NCI-H526 (cell line): ENCODE data around the gene DRC3.
"Not testable (repeated sequence)": the region's sequence is repeated elsewhere in the genome, so short reads cannot be mapped to it uniquely, and the experiment has no call there.

Source experiments
- DNase-seq, 2 experiments: peaks; one replicate each; lab custom pipeline; 2025; lab: John Stamatoyannopoulos, UW

DRC3 gene

GRCh38 chr17:17994271-17995069, 21.8 kb downstream of the DRC3 start:
- peak in 1 of 2 experiments; percentile 50 for DNase-seq

DNA sequence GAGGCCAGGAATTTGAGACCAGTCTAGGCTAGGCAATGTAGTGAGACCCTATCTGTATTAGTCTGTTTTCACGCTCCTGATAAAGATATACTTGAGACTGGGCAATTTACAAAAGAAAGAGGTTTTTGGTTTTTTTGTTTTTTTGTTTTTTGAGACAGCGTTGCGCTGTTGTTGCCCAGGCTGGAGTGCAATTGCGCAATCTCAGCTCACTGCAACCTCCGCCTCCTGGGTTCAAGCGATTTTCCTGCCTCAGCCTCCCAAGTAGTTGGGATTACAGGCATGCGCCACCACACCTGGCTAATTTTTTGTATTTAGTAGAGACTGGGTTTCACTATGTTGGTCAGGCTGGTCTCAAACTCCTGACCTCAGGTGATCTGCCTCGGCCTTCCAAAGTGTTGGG, 23.2 kb downstream of the DRC3 start:
- DNase-seq, result not testable (repeated sequence)

GRCh38 chr17:17998934-17999333, 26.3 kb downstream of the DRC3 start:
- DNase-seq, result no peak

DNA sequence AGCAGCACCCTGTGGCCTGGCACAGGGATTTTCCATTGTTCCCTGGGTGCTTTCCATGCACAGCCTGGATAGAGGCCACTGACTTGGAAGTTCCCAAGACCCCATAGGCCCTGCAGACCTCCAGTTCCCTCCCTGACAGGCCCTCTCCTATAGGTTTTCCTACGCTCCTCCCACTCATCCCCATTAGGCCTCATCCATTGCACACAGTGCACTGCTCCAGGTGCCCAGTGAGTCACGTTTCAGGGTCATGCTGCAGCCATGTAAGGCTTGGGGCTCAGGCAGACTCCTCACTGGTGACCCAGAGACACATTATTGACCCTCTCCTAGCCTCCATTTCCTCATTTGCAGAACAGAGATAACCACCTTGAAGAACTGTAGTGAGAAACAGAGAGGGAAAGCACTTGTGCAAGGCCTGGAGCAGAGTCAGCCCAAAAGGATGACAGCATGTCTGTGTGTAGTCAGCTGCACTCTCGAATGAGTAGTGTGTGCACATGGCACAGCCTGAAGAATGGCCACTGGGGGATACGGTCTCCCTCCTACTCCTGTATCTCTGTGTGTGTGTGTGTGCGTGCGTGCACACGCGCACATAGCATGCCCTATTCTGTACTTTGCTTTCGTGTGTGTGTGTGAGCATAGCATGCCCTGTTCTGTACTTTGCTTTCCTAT, 26.8 kb downstream of the DRC3 start:
- DNase-seq, result no peak

DNA sequence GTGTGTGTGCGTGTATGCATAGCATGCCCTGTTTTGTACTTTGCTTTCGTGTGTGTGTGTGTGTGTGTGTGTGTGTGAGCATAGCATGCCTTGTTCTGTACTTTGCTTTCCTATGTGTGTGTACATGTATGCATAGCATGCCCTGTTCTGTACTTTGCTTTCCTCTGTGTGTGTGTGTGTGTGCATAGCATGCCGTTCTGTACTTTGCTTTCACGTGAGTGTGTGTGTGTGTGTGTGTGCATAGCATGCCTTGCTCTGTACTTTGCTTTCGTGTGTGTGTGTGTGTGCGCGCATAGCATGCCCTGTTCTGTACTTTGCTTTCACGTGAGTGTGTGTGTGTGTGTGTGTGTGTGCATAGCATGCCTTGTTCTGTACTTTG, 27.4 kb downstream of the DRC3 start:
- DNase-seq, result no peak

DNA sequence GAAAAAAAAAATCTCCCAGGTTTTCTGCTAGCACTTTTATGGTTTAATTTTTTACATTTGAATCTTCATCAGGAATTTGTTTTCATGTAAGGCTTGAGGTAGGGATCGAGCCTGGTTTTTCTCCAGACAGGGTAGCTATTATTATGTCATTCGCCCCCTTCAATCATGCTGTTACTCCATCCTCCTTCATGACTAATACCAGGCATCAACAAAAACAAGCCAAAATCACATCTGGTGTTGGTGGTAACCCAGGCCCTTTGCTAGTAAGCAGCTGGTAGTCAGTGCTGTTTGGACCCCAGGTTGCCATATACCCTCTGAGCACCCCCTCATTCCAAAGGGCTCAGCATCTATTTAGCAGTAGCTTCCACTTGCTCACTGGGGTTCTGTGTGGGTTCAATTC, 29.5 kb downstream of the DRC3 start:
- no peak for DNase-seq

- DNase-seq, result no peak
Measured at GRCh38 chr17:18004345-18004744, 31.7 kb downstream of the DRC3 start.

DNA sequence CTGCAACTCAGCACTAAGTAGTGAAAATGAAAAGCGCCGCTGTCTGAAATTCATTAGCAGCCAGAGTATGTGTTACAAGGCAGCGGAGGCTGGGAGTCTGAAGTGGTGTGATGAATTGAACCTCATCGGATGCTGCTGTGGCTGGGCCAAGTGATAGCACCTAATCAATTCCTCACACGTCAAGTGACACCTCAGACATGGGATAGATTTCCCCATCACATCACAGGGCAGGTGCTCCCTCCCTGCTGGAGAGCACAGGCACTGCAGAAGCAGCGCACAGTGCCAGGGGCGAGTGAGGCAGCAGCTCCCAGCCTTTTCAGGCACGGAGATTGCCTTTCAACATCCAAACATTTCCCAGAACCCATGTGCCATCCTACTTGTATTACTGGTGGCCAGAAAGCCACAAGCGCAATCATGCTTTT, 32.2 kb downstream of the DRC3 start:
- DNase-seq, result no peak

GRCh38 chr17:18005496-18005895, 32.8 kb downstream of the DRC3 start:
- no peak for DNase-seq

DNA sequence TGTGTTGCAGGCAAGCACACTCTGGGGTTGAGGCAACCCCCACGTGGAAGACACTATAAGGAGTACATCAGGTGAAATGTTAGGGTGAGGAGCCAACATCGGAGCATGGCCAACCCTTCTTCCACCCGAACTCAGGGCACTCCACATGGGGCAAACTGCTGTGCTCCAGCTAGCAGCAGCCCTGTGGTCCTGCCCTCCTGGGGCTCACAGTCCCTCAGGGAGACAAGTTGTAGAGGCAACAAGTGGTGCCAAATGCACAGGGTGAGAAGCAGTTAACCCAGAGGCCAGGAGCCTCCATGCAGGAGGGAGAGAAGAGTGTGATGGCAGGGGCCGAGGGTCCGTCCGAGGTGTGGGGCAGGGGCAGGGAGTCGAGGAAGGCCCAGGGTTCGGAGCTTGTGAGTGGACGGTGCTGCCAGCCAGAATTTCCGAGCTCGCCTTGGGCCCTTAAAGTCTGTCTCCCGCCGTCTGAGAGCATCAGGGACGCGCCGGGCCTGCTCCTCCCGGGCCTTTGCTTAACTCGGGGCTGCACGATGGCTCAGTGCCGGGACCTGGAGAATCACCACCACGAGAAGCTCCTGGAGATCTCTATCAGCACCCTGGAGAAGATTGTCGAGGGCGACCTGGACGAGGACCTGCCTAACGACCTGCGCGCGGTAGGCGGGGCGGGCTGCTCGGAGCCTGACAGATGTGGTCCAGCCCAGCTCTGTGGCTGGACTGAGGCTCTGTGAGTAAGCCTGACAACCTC, 34.0 kb downstream of the DRC3 start:
- no peak for DNase-seq

DNA sequence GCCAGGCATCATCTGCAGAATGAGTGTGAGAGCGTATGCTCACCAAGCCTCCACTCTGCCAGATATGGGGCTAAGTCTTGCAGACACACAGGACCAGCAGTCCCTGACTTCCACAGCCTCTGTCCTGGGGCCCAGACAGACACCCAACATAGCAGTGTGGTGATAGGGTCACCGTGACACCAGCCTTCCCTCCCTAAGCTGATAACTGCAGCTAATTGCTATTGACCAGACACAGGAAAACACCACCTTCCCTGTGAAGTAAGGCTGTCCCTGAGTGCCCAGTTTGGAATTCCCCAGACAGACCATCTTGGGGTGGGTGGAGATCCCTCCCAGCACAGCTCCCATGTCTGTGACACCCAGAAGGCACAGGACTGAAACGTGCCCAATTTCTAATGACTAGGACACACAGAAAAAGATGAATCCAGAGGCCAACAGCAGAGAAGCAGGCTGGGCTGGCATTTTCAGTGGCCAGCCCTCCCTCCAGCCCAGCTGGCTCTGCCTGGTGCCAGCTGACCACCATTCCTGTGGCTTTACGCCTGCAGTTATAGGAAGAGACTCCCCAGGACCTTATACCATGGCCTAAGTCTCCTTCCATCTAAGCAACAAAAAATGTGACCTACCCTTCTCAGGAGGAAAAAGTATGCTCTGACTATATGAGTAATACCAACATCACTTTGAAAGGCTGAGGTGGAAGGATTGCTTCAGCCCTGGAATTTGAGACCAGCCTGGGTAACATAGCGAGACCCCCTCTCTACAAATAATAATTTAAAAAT, 36.0 kb downstream of the DRC3 start:
- no peak for DNase-seq

GRCh38 chr17:18009609-18010420, 37.2 kb downstream of the DRC3 start:
- no peak for DNase-seq

GRCh38 chr17:18011286-18011685, 38.6 kb downstream of the DRC3 start:
- DNase-seq, result no peak

GRCh38 chr17:18014006-18014405, 41.3 kb downstream of the DRC3 start:
- DNase-seq, result no peak

- DNase-seq, result no peak
Measured at GRCh38 chr17:18015593-18015992, 42.9 kb downstream of the DRC3 start.

GRCh38 chr17:18016426-18016825, 43.8 kb downstream of the DRC3 start:
- no peak for DNase-seq

GRCh38 chr17:18017958-18018357, 45.3 kb downstream of the DRC3 start:
- DNase-seq, result no peak

DNA sequence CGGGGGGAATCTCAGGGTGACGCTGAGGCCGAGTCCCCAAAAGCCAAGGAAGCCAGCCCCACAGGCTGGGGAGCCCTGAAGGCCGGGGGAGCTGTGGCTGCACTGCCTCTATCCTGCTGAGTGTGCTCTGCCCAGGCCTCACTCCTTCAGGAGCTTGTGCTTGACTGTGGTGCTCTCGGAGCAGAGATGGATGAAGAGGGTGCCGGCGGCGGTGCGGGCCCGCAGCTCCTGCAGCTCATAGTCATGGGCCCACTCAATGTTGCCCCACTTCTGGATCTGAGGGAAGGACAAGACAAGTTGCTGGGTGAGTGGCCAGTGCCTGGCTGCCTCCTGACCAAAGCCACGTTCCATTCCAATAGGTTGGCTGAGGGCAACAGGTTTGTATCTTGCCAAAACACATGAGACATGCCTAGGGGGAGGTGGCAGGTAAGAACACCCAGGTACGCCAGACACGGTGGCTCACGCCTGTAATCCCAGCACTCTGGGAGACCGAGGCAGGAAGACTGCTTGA, 45.8 kb downstream of the DRC3 start:
- no peak for DNase-seq

DNA sequence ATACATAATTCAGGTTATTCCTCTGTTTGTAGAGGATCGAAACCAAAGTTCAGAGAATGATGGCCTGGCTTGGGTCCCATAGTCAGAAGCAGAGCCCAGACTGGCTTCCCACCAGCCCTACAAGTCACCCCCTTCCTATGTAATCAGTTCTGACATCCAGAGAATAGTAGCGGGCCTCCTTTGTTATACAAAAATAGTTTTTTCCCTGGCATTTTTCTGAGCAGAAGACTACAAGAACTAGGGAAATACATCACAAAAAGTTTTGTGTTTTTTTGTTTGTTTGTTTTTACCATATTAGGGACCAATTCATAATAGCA, 47.1 kb downstream of the DRC3 start:
- DNase-seq, result no peak

DNA sequence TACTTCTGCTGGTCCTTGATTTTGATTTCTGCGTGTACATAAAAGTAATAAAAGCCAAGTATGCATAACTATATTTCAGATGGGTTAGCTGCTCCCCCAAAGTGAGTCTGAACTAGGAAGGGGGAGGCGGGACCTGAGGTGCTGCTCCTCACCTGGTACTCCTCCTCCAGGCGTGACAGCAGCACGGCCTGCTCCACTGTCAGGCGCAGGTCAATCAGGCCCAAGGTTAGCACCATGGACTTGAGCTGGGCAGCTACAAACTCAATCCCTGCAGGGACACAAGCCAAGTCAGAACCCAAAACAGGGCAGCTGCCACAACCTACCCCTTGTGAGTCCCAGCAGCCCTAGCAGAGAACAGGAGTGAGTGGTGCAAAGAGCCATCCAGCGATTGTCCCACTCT, 48.3 kb downstream of the DRC3 start:
- DNase-seq, result no peak

DNA sequence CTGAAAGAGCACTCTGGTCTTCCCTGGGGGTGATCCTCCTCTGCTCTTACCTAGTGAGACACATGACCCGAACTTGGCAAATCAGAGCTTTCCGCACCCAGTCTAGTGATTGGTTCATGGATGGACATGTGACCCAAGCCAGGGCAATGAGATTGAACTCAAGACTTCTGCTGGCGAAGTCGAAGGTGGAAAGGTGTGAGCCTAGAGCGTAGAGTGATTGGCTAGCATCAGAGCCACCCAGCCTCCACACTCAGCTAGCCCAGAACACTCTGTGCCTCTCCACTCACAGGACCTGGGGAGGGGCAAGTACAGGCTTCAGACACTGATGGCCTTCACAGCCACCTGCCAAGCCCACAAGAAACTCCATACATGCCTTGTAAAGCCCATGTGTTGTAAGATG, 48.7 kb downstream of the DRC3 start:
- no peak for DNase-seq
